Astrocyte of the cerebellum (primary cell): ENCODE measurements around the gene MXRA7.
"Not testable (repeated sequence)": the region's sequence is repeated elsewhere in the genome, so short reads cannot be mapped to it uniquely, and the experiment has no call there.

Experiments
- DNase-seq: peaks from one replicate; pipeline ENCODE4 v3.0.0-alpha.2; 2011; ENCODE audit warnings: low read depth
- H3K4me3 ChIP-seq: 2 replicates; pipeline ENCODE4 v1.5.1; 2011; ENCODE audit warnings: mild to moderate bottlenecking, low read depth, low read length, moderate library complexity
- CTCF ChIP-seq: IDR thresholded peaks from 2 replicates; pipeline ENCODE4 v1.5.1; 2012; ENCODE audit warnings: low read length, low read depth, moderate library complexity, mild to moderate bottlenecking; ENCODE audit errors: missing control alignments
- in situ Hi-C: cut with HindIII; loops from 2 replicates; pipeline ENCODE4 v1.10.0; 2017; ENCODE audit warnings: low sequenced_read_pairs

Gene MXRA7

GRCh38 chr17:76640550-76641380 is 70.0 kb downstream of the MXRA7 start:
- in situ Hi-C loops, result loop anchor here (10.0 to 25.0 kb wide), 2 partner anchors 66 to 178 kb away; partner anchors contain the start of genes AANAT and UBE2O
- H3K4me3 ChIP-seq, result no peak overlapping the region
- no peak for TF ChIP-seq CTCF
- DNase-seq, result no peak

GRCh38 chr17:76638263-76638662 is 72.5 kb downstream of the MXRA7 start:
- in situ Hi-C loops, result loop anchor here (25.0 kb wide), 1 partner anchor 176 kb away; the partner anchor contains the start of genes AANAT and UBE2O
- DNase-seq, result no peak
- H3K4me3 ChIP-seq, result no peak overlapping the region
- no peak for TF ChIP-seq CTCF

GRCh38 chr17:76636486-76637206 is 74.1 kb downstream of the MXRA7 start:
- in situ Hi-C loops, result loop anchor here (25.0 kb wide), 1 partner anchor 174 kb away; the partner anchor contains the start of genes AANAT and UBE2O
- H3K4me3 ChIP-seq, DNase-seq: not testable (repeated sequence)

- no peak for TF ChIP-seq CTCF
- no peak overlapping the region for H3K4me3 ChIP-seq
- in situ Hi-C loops, result loop anchor here (25.0 kb wide), 1 partner anchor 174 kb away; the partner anchor contains the start of genes AANAT and UBE2O
- DNase-seq, result no peak
Observed at GRCh38 chr17:76635659-76636360, 75.0 kb downstream of the MXRA7 start.

GRCh38 chr17:76635039-76635438 is 75.7 kb downstream of the MXRA7 start:
- no peak overlapping the region for H3K4me3 ChIP-seq
- in situ Hi-C loops, result loop anchor here (25.0 kb wide), 1 partner anchor 173 kb away; the partner anchor contains the start of genes AANAT and UBE2O
- DNase-seq, result no peak
- no peak for TF ChIP-seq CTCF

- DNase-seq, result no peak
- H3K4me3 ChIP-seq, result no peak overlapping the region
- in situ Hi-C loops, result loop anchor here (25.0 kb wide), 1 partner anchor 171 kb away; the partner anchor contains the start of genes AANAT and UBE2O
- no peak for TF ChIP-seq CTCF
Observed at GRCh38 chr17:76633628-76634328, 77.0 kb downstream of the MXRA7 start.
